ENCODE measurements around the gene STPG3.
A peak's percentile ranks its signal among the peaks of the same experiment; 100 is the strongest.

GRCh38 chr9:137295849-137296669 is 45.0 kb downstream of the STPG3 start:
- TF ChIP-seq POLR2AphosphoS5 (IDR thresholded peaks at IDR 0.05; ENCODE audit: insufficient read depth in 1 of 2, low read depth in 1 of 2) (peak in 1 of 2 donors; percentile 15), CTCF (IDR thresholded peaks at IDR 0.05) (no peak), POLR2A (IDR thresholded peaks at IDR 0.05) (no peak)

Data from vagina (tissue), 2 donors.